Sigmoid colon (tissue), 4 donors: ENCODE measurements around the gene TAGLN.

Experiments used
- EP300 ChIP-seq, 4 donors: sonication (generic); formaldehyde crosslinking; IDR thresholded peaks; one replicate each; pipeline ENCODE4 v1.6.1; 2017; ENCODE audit warnings: antibody characterized with exemption in 4 of 4
- POLR2A ChIP-seq, 2 donors: fragments of 450-650 bp; IDR thresholded peaks; one replicate each; pipeline ENCODE4 v1.6.1; 2016; ENCODE audit warnings: antibody characterized with exemption in 2 of 2, mild to moderate bottlenecking in 2 of 2, moderate library complexity in 2 of 2
- POLR2AphosphoS5 ChIP-seq, 4 donors: sonication (generic); formaldehyde crosslinking; IDR thresholded peaks; one replicate each; pipeline ENCODE4 v1.6.1; 2017; ENCODE audit warnings: antibody characterized with exemption in 4 of 4
- TF ChIP-seq, protein P1 (sequence below), 4 experiments: fragments of 450-650 bp in 3 of 4; fragments of 200-600 bp in 1 of 4; IDR thresholded peaks; one replicate each; pipeline ENCODE4 v1.5.1; 2016 to 2019; ENCODE audit warnings: antibody characterized with exemption in 4 of 4, mild to moderate bottlenecking in 3 of 4, moderate library complexity in 2 of 4

DNA sequence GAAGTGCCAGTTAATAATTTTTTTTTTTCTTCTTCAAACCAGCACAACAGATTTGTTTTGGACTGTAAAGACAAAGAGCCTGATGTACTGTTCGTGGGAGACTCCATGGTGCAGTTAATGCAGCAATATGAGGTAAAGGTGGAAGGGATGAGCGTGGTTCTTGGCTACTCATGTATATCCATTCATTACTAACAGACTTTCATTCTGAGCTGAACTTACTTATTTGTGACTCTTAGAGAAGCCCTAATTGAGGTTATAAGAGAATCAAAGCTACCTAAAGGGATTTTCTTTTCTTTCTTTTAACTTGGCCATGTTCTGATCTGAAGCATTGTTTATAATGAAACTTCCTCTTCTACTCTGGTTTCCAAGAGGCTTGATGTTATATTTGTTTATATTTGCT is 39.3 kb upstream of the TAGLN start:
- TF ChIP-seq, protein P1, sequence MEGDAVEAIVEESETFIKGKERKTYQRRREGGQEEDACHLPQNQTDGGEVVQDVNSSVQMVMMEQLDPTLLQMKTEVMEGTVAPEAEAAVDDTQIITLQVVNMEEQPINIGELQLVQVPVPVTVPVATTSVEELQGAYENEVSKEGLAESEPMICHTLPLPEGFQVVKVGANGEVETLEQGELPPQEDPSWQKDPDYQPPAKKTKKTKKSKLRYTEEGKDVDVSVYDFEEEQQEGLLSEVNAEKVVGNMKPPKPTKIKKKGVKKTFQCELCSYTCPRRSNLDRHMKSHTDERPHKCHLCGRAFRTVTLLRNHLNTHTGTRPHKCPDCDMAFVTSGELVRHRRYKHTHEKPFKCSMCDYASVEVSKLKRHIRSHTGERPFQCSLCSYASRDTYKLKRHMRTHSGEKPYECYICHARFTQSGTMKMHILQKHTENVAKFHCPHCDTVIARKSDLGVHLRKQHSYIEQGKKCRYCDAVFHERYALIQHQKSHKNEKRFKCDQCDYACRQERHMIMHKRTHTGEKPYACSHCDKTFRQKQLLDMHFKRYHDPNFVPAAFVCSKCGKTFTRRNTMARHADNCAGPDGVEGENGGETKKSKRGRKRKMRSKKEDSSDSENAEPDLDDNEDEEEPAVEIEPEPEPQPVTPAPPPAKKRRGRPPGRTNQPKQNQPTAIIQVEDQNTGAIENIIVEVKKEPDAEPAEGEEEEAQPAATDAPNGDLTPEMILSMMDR (IDR thresholded peaks at IDR 0.05): no peak
- no peak for TF ChIP-seq POLR2A (IDR thresholded peaks at IDR 0.05)
- no peak for TF ChIP-seq POLR2AphosphoS5 (IDR thresholded peaks at IDR 0.05)
- no peak for TF ChIP-seq EP300 (IDR thresholded peaks at IDR 0.05)
